Loucy (cell line): ENCODE data around the gene WNK1.

Experiments used
- H2AFZ ChIP-seq: fragments of 200-600 bp; sonication (generic); 2 replicates; pipeline ENCODE4 v1.6.0; 2016; ENCODE audit warnings: antibody characterized with exemption, mild to moderate bottlenecking, low read length, moderate library complexity
- H3F3A ChIP-seq: fragments of 200-600 bp; 2 replicates; pipeline ENCODE4 v1.6.0; 2016; ENCODE audit warnings: antibody characterized with exemption, low read depth, mild to moderate bottlenecking
- H3K27me3 ChIP-seq: fragments of 200-600 bp; sonication (generic); 2 replicates; pipeline ENCODE4 v1.6.1; 2014; ENCODE audit warnings: low read length, mild to moderate bottlenecking; ENCODE audit not compliant: insufficient read depth, poor library complexity, severe bottlenecking
- H3K36me3 ChIP-seq: fragments of 200-600 bp; sonication (generic); 2 replicates; pipeline ENCODE4 v1.6.1; 2016; ENCODE audit warnings: low read length; ENCODE audit not compliant: insufficient read depth
- H3K4me1 ChIP-seq: fragments of 200-600 bp; sonication (generic); 2 replicates; pipeline ENCODE4 v1.5.1; 2014; ENCODE audit warnings: low read length, mild to moderate bottlenecking; ENCODE audit not compliant: insufficient read depth, poor library complexity, severe bottlenecking
- H3K4me2 ChIP-seq: fragments of 200-600 bp; sonication (generic); 2 replicates; pipeline ENCODE4 v1.6.0; 2014; ENCODE audit warnings: antibody characterized with exemption, low read length, low read depth, mild to moderate bottlenecking; ENCODE audit not compliant: poor library complexity, severe bottlenecking
- H3K4me3 ChIP-seq: fragments of 200-600 bp; sonication (generic); 2 replicates; pipeline ENCODE4 v1.5.1; 2014; ENCODE audit warnings: low read length, mild to moderate bottlenecking, mixed read lengths; ENCODE audit not compliant: poor library complexity, severe bottlenecking
- H3K79me2 ChIP-seq: fragments of 200-600 bp; sonication (generic); 2 replicates; pipeline ENCODE4 v1.6.1; 2014; ENCODE audit warnings: low read length; ENCODE audit not compliant: insufficient read depth
- H3K9ac ChIP-seq: fragments of 200-600 bp; sonication (generic); 2 replicates; pipeline ENCODE4 v1.6.0; 2014; ENCODE audit warnings: mild to moderate bottlenecking, low read depth, low read length, moderate library complexity; ENCODE audit not compliant: poor library complexity, severe bottlenecking
- H3K9me2 ChIP-seq: fragments of 200-600 bp; sonication (generic); replicated peaks from 2 replicates; pipeline ENCODE4 v1.6.1; 2016; ENCODE audit warnings: low read depth, low read length, mixed read lengths
- H3K9me3 ChIP-seq: fragments of 200-600 bp; sonication (generic); 2 replicates; pipeline ENCODE4 v1.6.1; 2014; ENCODE audit warnings: mild to moderate bottlenecking, antibody characterized with exemption, low read length, low read depth; ENCODE audit not compliant: insufficient read depth
- H4K20me1 ChIP-seq: fragments of 200-600 bp; sonication (generic); 2 replicates; pipeline ENCODE4 v1.6.0; 2014; ENCODE audit warnings: antibody characterized with exemption, low read length, mild to moderate bottlenecking; ENCODE audit not compliant: insufficient read depth, poor library complexity, severe bottlenecking
- EZH2phosphoT487 ChIP-seq: fragments of 200-600 bp; IDR thresholded peaks from 2 replicates; pipeline ENCODE4 v1.6.1; 2018; ENCODE audit warnings: antibody characterized with exemption, mild to moderate bottlenecking, moderate library complexity, borderline replicate concordance
- TF ChIP-seq, protein P1 (sequence below): fragments of 200-600 bp; sonication (generic); conservative IDR thresholded peaks from 2 replicates; pipeline ENCODE4 v1.5.1; 2014; ENCODE audit warnings: mild to moderate bottlenecking, antibody characterized with exemption, low read length

Gene WNK1

GRCh38 chr12:958588-959123 lies 206.3 kb downstream of the WNK1 start:
- Histone ChIP-seq H3K4me1 (peaks cover 4% of the 10 kb centered on the region), H3K9me3 (no peaks in the 10 kb centered on the region), H4K20me1 (no peaks in the 10 kb centered on the region), H3K79me2 (no peaks in the 10 kb centered on the region), H3K4me3 (no peak overlapping the region), H3K9me2 (no peaks in the 10 kb centered on the region), H3F3A (no peaks in the 10 kb centered on the region), H3K27me3 (no peaks in the 10 kb centered on the region), H3K36me3 (no peaks in the 10 kb centered on the region), H3K4me2 (no peak overlapping the region), H3K9ac (no peak overlapping the region), H2AFZ (no peak overlapping the region)
- TF ChIP-seq, protein P1, sequence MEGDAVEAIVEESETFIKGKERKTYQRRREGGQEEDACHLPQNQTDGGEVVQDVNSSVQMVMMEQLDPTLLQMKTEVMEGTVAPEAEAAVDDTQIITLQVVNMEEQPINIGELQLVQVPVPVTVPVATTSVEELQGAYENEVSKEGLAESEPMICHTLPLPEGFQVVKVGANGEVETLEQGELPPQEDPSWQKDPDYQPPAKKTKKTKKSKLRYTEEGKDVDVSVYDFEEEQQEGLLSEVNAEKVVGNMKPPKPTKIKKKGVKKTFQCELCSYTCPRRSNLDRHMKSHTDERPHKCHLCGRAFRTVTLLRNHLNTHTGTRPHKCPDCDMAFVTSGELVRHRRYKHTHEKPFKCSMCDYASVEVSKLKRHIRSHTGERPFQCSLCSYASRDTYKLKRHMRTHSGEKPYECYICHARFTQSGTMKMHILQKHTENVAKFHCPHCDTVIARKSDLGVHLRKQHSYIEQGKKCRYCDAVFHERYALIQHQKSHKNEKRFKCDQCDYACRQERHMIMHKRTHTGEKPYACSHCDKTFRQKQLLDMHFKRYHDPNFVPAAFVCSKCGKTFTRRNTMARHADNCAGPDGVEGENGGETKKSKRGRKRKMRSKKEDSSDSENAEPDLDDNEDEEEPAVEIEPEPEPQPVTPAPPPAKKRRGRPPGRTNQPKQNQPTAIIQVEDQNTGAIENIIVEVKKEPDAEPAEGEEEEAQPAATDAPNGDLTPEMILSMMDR = no peak
- no peak for TF ChIP-seq EZH2phosphoT487
